HEK293T (cell line): Measurements from ENCODE around the gene TAAR9.

Source experiments
- CTCF ChIA-PET: fragments of 350-600 bp; formaldehyde crosslinking; extraction: SDS; loops from one replicate; lab custom pipeline; 2021; ENCODE audit warnings: antibody characterized with exemption, inconsistent platforms; lab: Yijun Ruan, JAX
- POLR2A ChIA-PET: fragments of 350-600 bp; formaldehyde crosslinking; extraction: SDS; loops from one replicate; lab custom pipeline; 2020; ENCODE audit warnings: antibody characterized with exemption, inconsistent platforms; lab: Yijun Ruan, JAX
- DNase-seq: peaks from one replicate; pipeline ENCODE4 v3.0.0; 2012; ENCODE audit warnings: mixed read lengths; ENCODE audit errors: extremely low spot score
- ARNT ChIP-seq: fragments of 450-650 bp; IDR thresholded peaks from 2 replicates; pipeline ENCODE4 v1.6.1; 2017; ENCODE audit warnings: mild to moderate bottlenecking
- BHLHE40 ChIP-seq: fragments of 450-650 bp; IDR thresholded peaks from 2 replicates; pipeline ENCODE4 v1.6.1; 2016; ENCODE audit warnings: mild to moderate bottlenecking, moderate library complexity, borderline replicate concordance
- CTBP1 ChIP-seq: fragments of 450-650 bp; IDR thresholded peaks from 2 replicates; pipeline ENCODE4 v1.6.1; 2016; ENCODE audit warnings: borderline replicate concordance
- ELF4 ChIP-seq: fragments of 450-650 bp; IDR thresholded peaks from 2 replicates; pipeline ENCODE4 v1.6.1; 2017; ENCODE audit warnings: antibody characterized with exemption
- FOXA1 ChIP-seq: fragments of 450-650 bp; IDR thresholded peaks from 2 replicates; pipeline ENCODE4 v1.6.1; 2016; ENCODE audit warnings: mild to moderate bottlenecking
- FOXK2 ChIP-seq: fragments of 450-650 bp; IDR thresholded peaks from 2 replicates; pipeline ENCODE4 v1.6.1; 2016; ENCODE audit warnings: mild to moderate bottlenecking
- FOXM1 ChIP-seq: fragments of 450-650 bp; IDR thresholded peaks from 2 replicates; pipeline ENCODE4 v1.6.1; 2017; ENCODE audit warnings: mild to moderate bottlenecking, borderline replicate concordance
- HDGF ChIP-seq: fragments of 450-650 bp; IDR thresholded peaks from 2 replicates; pipeline ENCODE4 v1.6.1; 2017; ENCODE audit warnings: antibody characterized with exemption, borderline replicate concordance
- L3MBTL2 ChIP-seq: fragments of 450-650 bp; conservative IDR thresholded peaks from 2 replicates; pipeline ENCODE4 v1.6.1; 2016; ENCODE audit warnings: mild to moderate bottlenecking
- LEF1 ChIP-seq: fragments of 450-650 bp; IDR thresholded peaks from 2 replicates; pipeline ENCODE4 v1.6.1; 2017; ENCODE audit warnings: mild to moderate bottlenecking, borderline replicate concordance
- NFRKB ChIP-seq: fragments of 450-650 bp; IDR thresholded peaks from 2 replicates; pipeline ENCODE4 v1.6.1; 2016; ENCODE audit warnings: mild to moderate bottlenecking, moderate library complexity
- PKNOX1 ChIP-seq: fragments of 450-650 bp; IDR thresholded peaks from 2 replicates; pipeline ENCODE4 v1.6.1; 2016
- SP1 ChIP-seq: fragments of 450-650 bp; IDR thresholded peaks from 2 replicates; pipeline ENCODE4 v1.6.1; 2017
- SUZ12 ChIP-seq: fragments of 450-650 bp; IDR thresholded peaks from 2 replicates; pipeline ENCODE4 v1.6.1; 2016; ENCODE audit warnings: mild to moderate bottlenecking
- TARDBP ChIP-seq: fragments of 450-650 bp; IDR thresholded peaks from 2 replicates; pipeline ENCODE4 v1.6.1; 2016
- ZNF384 ChIP-seq: fragments of 450-650 bp; IDR thresholded peaks from 2 replicates; pipeline ENCODE4 v1.6.1; 2016

Gene TAAR9

DNA sequence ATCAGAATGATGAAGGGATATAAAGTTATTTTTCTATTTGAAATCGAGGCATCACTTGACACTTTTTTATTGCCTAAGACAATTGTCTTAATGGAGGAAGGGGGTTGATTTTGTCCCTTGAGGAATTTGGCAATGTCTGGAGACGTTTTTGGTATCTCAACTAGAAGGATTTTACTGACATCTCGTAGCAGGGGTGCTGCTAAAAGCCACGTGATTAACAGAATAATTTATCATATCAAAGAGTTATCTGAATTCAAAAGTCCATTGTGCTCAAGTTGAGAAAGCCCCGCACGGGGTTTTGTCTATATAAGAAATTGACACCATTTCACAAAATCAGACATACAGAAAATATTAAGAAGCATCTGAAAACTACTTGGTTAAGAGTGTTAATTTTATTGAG lies 30.5 kb downstream of the TAAR9 start:
- DNase-seq: no peak
- ChIA-PET CTCF (no interaction called here), POLR2A (no interaction called here)
- TF ChIP-seq BHLHE40: no peak
- TF ChIP-seq ELF4: no peak
- no peak for TF ChIP-seq NFRKB
- TF ChIP-seq SUZ12: no peak
- no peak for TF ChIP-seq SP1
- TF ChIP-seq TARDBP: no peak
- no peak for TF ChIP-seq ARNT
- no peak for TF ChIP-seq HDGF
- TF ChIP-seq FOXM1: no peak
- TF ChIP-seq CTBP1: no peak
- no peak for TF ChIP-seq FOXA1

DNA sequence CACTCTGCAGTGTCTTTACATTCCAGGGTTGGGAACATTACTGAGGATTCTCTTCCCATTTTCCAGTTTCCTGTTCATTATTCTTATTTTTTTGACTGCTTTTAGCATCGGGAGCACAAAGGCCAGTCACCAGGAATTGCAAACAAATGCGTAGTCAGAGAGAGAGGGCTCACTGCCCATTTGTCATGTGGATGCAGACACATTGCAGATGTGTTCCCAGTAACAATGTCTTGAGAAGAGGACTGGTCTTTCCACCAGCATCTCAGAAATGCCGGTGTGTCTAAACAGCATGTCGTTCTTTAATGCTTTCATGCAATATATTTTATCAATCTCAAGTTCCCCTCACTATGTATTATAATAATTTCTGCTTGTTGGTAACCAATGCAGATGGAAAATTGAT lies 31.1 kb downstream of the TAAR9 start:
- CTCF ChIA-PET: no interaction called here
- POLR2A ChIA-PET: no interaction called here
- no peak for TF ChIP-seq SUZ12
- TF ChIP-seq ARNT: no peak
- TF ChIP-seq FOXM1: no peak
- no peak for TF ChIP-seq HDGF
- no peak for TF ChIP-seq CTBP1
- no peak for TF ChIP-seq L3MBTL2
- no peak for TF ChIP-seq NFRKB
- TF ChIP-seq ELF4: no peak
- TF ChIP-seq ZNF384: no peak
- no peak for TF ChIP-seq BHLHE40
- TF ChIP-seq PKNOX1: no peak
- TF ChIP-seq LEF1: no peak
- TF ChIP-seq TARDBP: no peak
- no peak for DNase-seq

- ChIA-PET CTCF (no interaction called here), POLR2A (no interaction called here)
- no peak for DNase-seq
- TF ChIP-seq PKNOX1 (no peak), FOXM1 (no peak), ELF4 (no peak), FOXA1 (no peak), ARNT (no peak), LEF1 (no peak), FOXK2 (no peak), CTBP1 (no peak), TARDBP (no peak), SUZ12 (no peak), HDGF (no peak), NFRKB (no peak), SP1 (no peak), ZNF384 (no peak), L3MBTL2 (no peak), BHLHE40 (no peak)
Observed at GRCh38 chr6:132570221-132570777, 32.2 kb downstream of the TAAR9 start, which contains the start of gene TAAR6. Gene TAAR6, plus strand, starts transcription at chr6:132570322. Its CDS starts 0 bp downstream, at chr6:132570322.

GRCh38 chr6:132571774-132572173 lies 33.7 kb downstream of the TAAR9 start:
- TF ChIP-seq ZNF384 (no peak), BHLHE40 (no peak), PKNOX1 (peak; percentile 16; the same call in 1 of the 2 replicates), FOXA1 (no peak)
- ChIA-PET CTCF (interaction anchor here (0.6 kb wide), 1 partner anchor 27 kb away, joined by 5 read pairs; no protein-coding TSS in a partner anchor), POLR2A (no interaction called here)
- DNase-seq: no peak

DNA sequence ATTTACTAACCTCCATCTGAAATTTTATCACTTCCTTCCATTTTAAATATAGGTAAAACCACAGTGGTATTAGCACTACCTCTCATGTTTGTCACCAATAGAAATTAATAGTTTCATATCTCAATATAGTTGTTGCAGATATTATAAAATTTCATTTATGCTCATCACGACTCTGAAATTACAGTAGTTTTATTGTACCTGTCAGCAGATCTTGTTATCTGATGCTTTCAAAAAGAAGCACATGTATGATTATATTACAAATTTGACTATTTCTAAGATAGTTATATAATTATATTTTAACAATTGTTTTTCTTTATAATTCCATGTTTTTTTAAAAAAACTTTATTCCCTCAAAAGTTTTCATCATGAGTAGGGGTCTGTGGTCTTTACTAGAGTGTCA lies 46.6 kb downstream of the TAAR9 start:
- ChIA-PET CTCF (interaction anchor here (0.8 kb wide), 1 partner anchor 12 kb away, joined by 3 read pairs; no protein-coding TSS in a partner anchor), POLR2A (no interaction called here)
- TF ChIP-seq L3MBTL2: no peak

GRCh38 chr6:132587424-132587823 lies 49.3 kb downstream of the TAAR9 start:
- ChIA-PET POLR2A (no interaction called here), CTCF (no interaction called here)
- TF ChIP-seq ELF4 (no peak), FOXA1 (no peak), TARDBP (no peak), LEF1 (no peak), FOXM1 (no peak)
- DNase-seq: no peak

More for the DNA sequence above, 46.6 kb downstream of the TAAR9 start:
- no peak for DNase-seq
